Ishikawa (cell line): ENCODE data around the gene ABT1.

Source experiments
- CEBPB ChIP-seq: IDR thresholded peaks from 2 replicates; pipeline ENCODE4 v1.6.1; 2012
- CREB1 ChIP-seq: IDR thresholded peaks from 2 replicates; pipeline ENCODE4 v1.6.1; 2012; ENCODE audit warnings: low read depth
- EP300 ChIP-seq: IDR thresholded peaks from 2 replicates; pipeline ENCODE4 v1.6.1; 2012; ENCODE audit warnings: borderline replicate concordance
- MAX ChIP-seq: IDR thresholded peaks from 2 replicates; pipeline ENCODE4 v1.6.1; 2012
- NFIC ChIP-seq: IDR thresholded peaks from 2 replicates; pipeline ENCODE4 v1.6.1; 2012
- REST ChIP-seq: IDR thresholded peaks from 2 replicates; pipeline ENCODE4 v1.6.1; 2012; ENCODE audit warnings: low read depth, mild to moderate bottlenecking
- TAF1 ChIP-seq: IDR thresholded peaks from 2 replicates; pipeline ENCODE4 v1.6.1; 2012; ENCODE audit warnings: low read depth, mild to moderate bottlenecking
- TEAD4 ChIP-seq: IDR thresholded peaks from 2 replicates; pipeline ENCODE4 v1.6.1; 2012
- YY1 ChIP-seq: IDR thresholded peaks from 2 replicates; pipeline ENCODE4 v1.6.1; 2012; ENCODE audit warnings: low read depth

GRCh38 chr6:26602262-26602661 is 5.5 kb downstream of the ABT1 start:
- TF ChIP-seq EP300 (no peak), TEAD4 (no peak), REST (no peak), CEBPB (no peak), YY1 (no peak), TAF1 (no peak), NFIC (no peak), MAX (no peak), CREB1 (no peak)
